Mucosa of stomach (tissue), 1 donor: ENCODE results near the gene GPN1.
"Not testable (repeated sequence)": the region's sequence is repeated elsewhere in the genome, so short reads cannot be mapped to it uniquely, and the experiment has no call there.

ENCODE experiments used
- H3K27me3 ChIP-seq: one replicate; pipeline ENCODE4 v1.7.0; 2013; ENCODE audit warnings: mild to moderate bottlenecking, low read length; ENCODE audit not compliant: control insufficient read depth, insufficient read depth
- H3K36me3 ChIP-seq: one replicate; pipeline ENCODE4 v1.7.0; 2013; ENCODE audit warnings: low read length; ENCODE audit not compliant: control insufficient read depth, insufficient read depth
- H3K4me1 ChIP-seq: one replicate; pipeline ENCODE4 v1.7.0; 2013; ENCODE audit warnings: mild to moderate bottlenecking, low read length; ENCODE audit not compliant: control insufficient read depth, insufficient read depth
- H3K4me3 ChIP-seq: one replicate; pipeline ENCODE4 v1.7.0; 2013; ENCODE audit warnings: low read length
- H3K9ac ChIP-seq: one replicate; pipeline ENCODE4 v1.7.0; 2013; ENCODE audit warnings: mild to moderate bottlenecking, low read length, moderate library complexity
- H3K9me3 ChIP-seq: one replicate; pipeline ENCODE4 v1.7.0; 2013; ENCODE audit warnings: mild to moderate bottlenecking, low read length, moderate library complexity; ENCODE audit not compliant: control insufficient read depth
- donor health status: Pancreatic carcinoma.

Gene GPN1

GRCh38 chr2:27685006-27685405, 56.2 kb downstream of the GPN1 start:
- H3K9ac ChIP-seq, H3K27me3 ChIP-seq, H3K4me3 ChIP-seq, H3K9me3 ChIP-seq, H3K36me3 ChIP-seq, H3K4me1 ChIP-seq: not testable (repeated sequence)

- Histone ChIP-seq H3K4me1 (peaks cover 7% of the 10 kb centered on the region), H3K4me3 (no peak overlapping the region), H3K36me3 (no peaks in the 10 kb centered on the region), H3K9ac (no peak overlapping the region), H3K9me3 (no peaks in the 10 kb centered on the region), H3K27me3 (no peaks in the 10 kb centered on the region)
Observed at GRCh38 chr2:27685577-27685976, 56.7 kb downstream of the GPN1 start.

GRCh38 chr2:27687232-27687631, 58.4 kb downstream of the GPN1 start:
- H3K36me3 ChIP-seq: no peaks in the 10 kb centered on the region

GRCh38 chr2:27689424-27689823, 60.6 kb downstream of the GPN1 start:
- H3K27me3 ChIP-seq: no peaks in the 10 kb centered on the region
- H3K9me3 ChIP-seq: no peaks in the 10 kb centered on the region
- H3K4me3 ChIP-seq: no peak overlapping the region
- H3K9ac ChIP-seq: no peak overlapping the region
- H3K4me1 ChIP-seq: no peaks in the 10 kb centered on the region
- no peaks in the 10 kb centered on the region for H3K36me3 ChIP-seq

More at GRCh38 chr2:27687232-27687631, 58.4 kb downstream of the GPN1 start:
- Histone ChIP-seq H3K9ac (no peak overlapping the region), H3K9me3 (no peaks in the 10 kb centered on the region), H3K4me3 (no peak overlapping the region), H3K4me1 (peaks cover under 1% of the 10 kb centered on the region), H3K27me3 (no peaks in the 10 kb centered on the region)

GRCh38 chr2:27690052-27690451, 61.2 kb downstream of the GPN1 start:
- Histone ChIP-seq H3K4me1 (no peaks in the 10 kb centered on the region), H3K27me3 (no peaks in the 10 kb centered on the region), H3K4me3 (no peak overlapping the region), H3K9me3 (no peaks in the 10 kb centered on the region), H3K36me3 (no peaks in the 10 kb centered on the region), H3K9ac (no peak overlapping the region)

- H3K36me3 ChIP-seq: no peaks in the 10 kb centered on the region
- H3K9ac ChIP-seq: no peak overlapping the region
- no peaks in the 10 kb centered on the region for H3K4me1 ChIP-seq
- H3K4me3 ChIP-seq: no peak overlapping the region
- no peaks in the 10 kb centered on the region for H3K9me3 ChIP-seq
- no peaks in the 10 kb centered on the region for H3K27me3 ChIP-seq
Observed at GRCh38 chr2:27697660-27698059, 68.8 kb downstream of the GPN1 start.
